Anterior cingulate cortex (tissue), 58 donors: Measurements from ENCODE around the gene MAB21L3.

Experiments
- DNase-seq, 58 donors: peaks; one replicate each; lab custom pipeline; 2025; lab: John Stamatoyannopoulos, UW

The MAB21L3 gene

GRCh38 chr1:116106646-116107045, 4.6 kb upstream of the MAB21L3 start:
- no peak for DNase-seq

GRCh38 chr1:116107371-116107770, 3.8 kb upstream of the MAB21L3 start:
- DNase-seq = no peak

- DNase-seq = no peak
Observed at GRCh38 chr1:116111524-116112021, 374 bp downstream of the MAB21L3 start.

GRCh38 chr1:116112388-116113140, 1.4 kb downstream of the MAB21L3 start:
- DNase-seq = no peak

GRCh38 chr1:116113615-116114014, 2.4 kb downstream of the MAB21L3 start:
- DNase-seq = no peak

- no peak for DNase-seq
Observed at GRCh38 chr1:116115476-116116439, 4.6 kb downstream of the MAB21L3 start.

GRCh38 chr1:116118471-116118870, 7.3 kb downstream of the MAB21L3 start:
- no peak for DNase-seq

GRCh38 chr1:116119876-116120275, 8.7 kb downstream of the MAB21L3 start:
- DNase-seq = no peak

GRCh38 chr1:116122955-116123757, 12.0 kb downstream of the MAB21L3 start:
- DNase-seq = no peak

- no peak for DNase-seq
Observed at GRCh38 chr1:116123837-116124533, 12.8 kb downstream of the MAB21L3 start.

- no peak for DNase-seq
Observed at GRCh38 chr1:116125758-116126157, 14.6 kb downstream of the MAB21L3 start.

- DNase-seq = no peak
Observed at GRCh38 chr1:116126281-116126680, 15.1 kb downstream of the MAB21L3 start.

GRCh38 chr1:116127123-116127847, 16.1 kb downstream of the MAB21L3 start:
- DNase-seq = no peak

- DNase-seq = no peak
Observed at GRCh38 chr1:116127848-116128540, 16.8 kb downstream of the MAB21L3 start.

- no peak for DNase-seq
Observed at GRCh38 chr1:116128664-116129063, 17.5 kb downstream of the MAB21L3 start.

- DNase-seq = no peak
Observed at GRCh38 chr1:116129537-116129936, 18.3 kb downstream of the MAB21L3 start.

GRCh38 chr1:116130356-116130755, 19.2 kb downstream of the MAB21L3 start:
- no peak for DNase-seq

- no peak for DNase-seq
Observed at GRCh38 chr1:116131170-116131569, 20.0 kb downstream of the MAB21L3 start.
